PC-3 (cell line): ENCODE results near the gene POLRMT. TPM values are rescaled to one million over a fixed set of nuclear protein-coding genes. Genes with fewer than 3 reads are reported as not detected.

ENCODE experiments used
- ATAC-seq: fragments of 200-7000 bp; cut with Tn5 transposase; 2 replicates; pipeline ENCODE4 v1.9.1; 2020; ENCODE audit warnings: mild to moderate bottlenecking, moderate library complexity
- BruUV-seq: library from RNA; stranded (reverse); fragments of 400-500 nt; replicated peaks from 2 replicates; lab custom pipeline; 2021; lab: Mats Ljungman, UMichigan
- CTCF ChIA-PET: fragments of 300-600 bp; sonication (Branson Sonifier 250); formaldehyde crosslinking; loops from one replicate; lab custom pipeline; 2022; ENCODE audit warnings: antibody characterized with exemption; lab: Charles Lee
- POLR2A ChIA-PET: fragments of 300-600 bp; sonication (Branson Sonifier 250); formaldehyde crosslinking; loops from one replicate; lab custom pipeline; 2022; ENCODE audit warnings: antibody characterized with exemption; ENCODE audit not compliant: unreplicated experiment; lab: Charles Lee
- DNase-seq: peaks from one replicate; pipeline ENCODE4 v3.0.0-alpha.2; 2015
- H2AFZ ChIP-seq: fragments of 300-600 bp; sonication (generic); 2 replicates; pipeline ENCODE4 v1.6.0; 2016; ENCODE audit warnings: antibody characterized with exemption, low read length
- H3F3A ChIP-seq: fragments of 300-600 bp; sonication (generic); one replicate; pipeline ENCODE4 v1.6.0; 2017; ENCODE audit warnings: antibody characterized with exemption, low read length, control low read depth, mild to moderate bottlenecking; ENCODE audit not compliant: unreplicated experiment
- H3K27ac ChIP-seq: fragments of 300-600 bp; sonication (generic); 2 replicates; pipeline ENCODE4 v1.5.1; 2016; ENCODE audit warnings: mild to moderate bottlenecking, low read length
- H3K27me3 ChIP-seq: fragments of 300-600 bp; sonication (generic); 2 replicates; pipeline ENCODE4 v1.6.1; 2016; ENCODE audit warnings: low read length, mixed read lengths
- H3K36me3 ChIP-seq: fragments of 300-600 bp; sonication (generic); 2 replicates; pipeline ENCODE4 v1.6.1; 2016; ENCODE audit warnings: low read depth, mixed run types, low read length, mixed read lengths
- H3K4me1 ChIP-seq: fragments of 300-600 bp; sonication (generic); 2 replicates; pipeline ENCODE4 v1.5.1; 2016; ENCODE audit warnings: low read length; ENCODE audit not compliant: insufficient read depth
- H3K4me2 ChIP-seq: fragments of 300-600 bp; sonication (generic); 2 replicates; pipeline ENCODE4 v1.6.0; 2016; ENCODE audit warnings: low read length
- H3K4me3 ChIP-seq: fragments of 300-600 bp; sonication (generic); 2 replicates; pipeline ENCODE4 v1.5.1; 2016; ENCODE audit warnings: mild to moderate bottlenecking, low read length, mixed read lengths
- H3K79me2 ChIP-seq: fragments of 300-600 bp; sonication (generic); 2 replicates; pipeline ENCODE4 v1.6.1; 2017; ENCODE audit warnings: low read length, mixed read lengths
- H3K9ac ChIP-seq: fragments of 300-600 bp; sonication (generic); 2 replicates; pipeline ENCODE4 v1.6.0; 2016; ENCODE audit warnings: mild to moderate bottlenecking, low read length
- H3K9me2 ChIP-seq: fragments of 300-600 bp; sonication (generic); replicated peaks from 2 replicates; pipeline ENCODE4 v1.6.1; 2016; ENCODE audit warnings: mixed run types, low read length, mixed read lengths
- H3K9me3 ChIP-seq: fragments of 300-600 bp; sonication (generic); 2 replicates; pipeline ENCODE4 v1.6.1; 2016; ENCODE audit warnings: low read length, mixed read lengths
- H4K20me1 ChIP-seq: fragments of 300-600 bp; sonication (generic); 2 replicates; pipeline ENCODE4 v1.6.1; 2016; ENCODE audit warnings: low read length, mixed read lengths
- CTCF ChIP-seq: fragments of 300-600 bp; sonication (generic); conservative IDR thresholded peaks from 2 replicates; pipeline ENCODE4 v1.5.1; 2017; ENCODE audit warnings: antibody characterized with exemption, low read depth, mild to moderate bottlenecking, low read length
- EZH2 ChIP-seq: fragments of 300-600 bp; sonication (generic); IDR thresholded peaks from one replicate; pipeline ENCODE4 v1.6.1; 2017; ENCODE audit warnings: antibody characterized with exemption, mild to moderate bottlenecking, low read length; ENCODE audit not compliant: unreplicated experiment
- EZH2phosphoT487 ChIP-seq: fragments of 300-600 bp; sonication (generic); IDR thresholded peaks from 2 replicates; pipeline ENCODE4 v1.6.1; 2018; ENCODE audit warnings: mild to moderate bottlenecking, antibody characterized with exemption, low read length, borderline replicate concordance
- intact Hi-C: fragments of 100-400 bp; cut with micrococcal nuclease; formaldehyde crosslinking; loops from 2 replicates; pipeline ENCODE4 v1.9.0; 2023
- total RNA-seq: library from RNA; depleted of rRNA; stranded (reverse); fragments of >200 nt; gene quantifications from 2 replicates; pipeline ENCODE4 v1.2.3, GENCODE V29; 2014

Gene POLRMT
- total RNA-seq, 1 experiment from 2014 or later, result 60.5 TPM

GRCh38 chr19:618674-619285 lies 14.6 kb downstream of the POLRMT start:
- H3K36me3 ChIP-seq, result no peaks in the 10 kb centered on the region
- CTCF ChIA-PET, result no interaction called here
- no peak for TF ChIP-seq CTCF
- no peak for TF ChIP-seq EZH2
- no peak for TF ChIP-seq EZH2phosphoT487
- H3K4me3 ChIP-seq, result no peak overlapping the region
- H3K9ac ChIP-seq, result no peak overlapping the region
- no TSS peak for BruUV-seq
- DNase-seq (no peak), ATAC-seq (no peak)
- H3K79me2 ChIP-seq, result no peaks in the 10 kb centered on the region
- no peaks in the 10 kb centered on the region for H3K9me3 ChIP-seq
- no peak overlapping the region for H2AFZ ChIP-seq
- H3K27ac ChIP-seq, result no peak overlapping the region
- no peaks in the 10 kb centered on the region for H3F3A ChIP-seq
- POLR2A ChIA-PET, result no interaction called here
- no peaks in the 10 kb centered on the region for H4K20me1 ChIP-seq
- intact Hi-C loops, result no loop called here
- H3K4me1 ChIP-seq, result no peaks in the 10 kb centered on the region
- no peaks in the 10 kb centered on the region for H3K27me3 ChIP-seq
- no peaks in the 10 kb centered on the region for H3K9me2 ChIP-seq
- no peak overlapping the region for H3K4me2 ChIP-seq

- Histone ChIP-seq H3K9me3 (no peaks in the 10 kb centered on the region), H3K9me2 (no peaks in the 10 kb centered on the region), H3K4me2 (no peak overlapping the region), H3K36me3 (no peaks in the 10 kb centered on the region), H3K4me3 (no peak overlapping the region), H3K4me1 (no peaks in the 10 kb centered on the region), H3K9ac (no peak overlapping the region), H2AFZ (no peak overlapping the region), H4K20me1 (no peaks in the 10 kb centered on the region), H3K79me2 (no peaks in the 10 kb centered on the region), H3K27ac (no peak overlapping the region), H3F3A (no peaks in the 10 kb centered on the region), H3K27me3 (no peaks in the 10 kb centered on the region)
- TF ChIP-seq EZH2phosphoT487 (no peak), CTCF (no peak), EZH2 (no peak)
- no peak for DNase-seq
- BruUV-seq, result no TSS peak
- ChIA-PET CTCF (no interaction called here), POLR2A (no interaction called here)
- ATAC-seq, result no peak
- intact Hi-C loops, result no loop called here
Observed at GRCh38 chr19:618247-618619, 15.1 kb downstream of the POLRMT start.

GRCh38 chr19:617551-618246 lies 15.6 kb downstream of the POLRMT start:
- ATAC-seq (no peak), DNase-seq (no peak)
- H3K4me2 ChIP-seq, result no peak overlapping the region
- no peak overlapping the region for H3K4me3 ChIP-seq
- no peaks in the 10 kb centered on the region for H3F3A ChIP-seq
- no peaks in the 10 kb centered on the region for H3K79me2 ChIP-seq
- no peaks in the 10 kb centered on the region for H3K27me3 ChIP-seq
- H4K20me1 ChIP-seq, result no peaks in the 10 kb centered on the region
- no peak overlapping the region for H3K9ac ChIP-seq
- no peak overlapping the region for H2AFZ ChIP-seq
- H3K9me3 ChIP-seq, result no peaks in the 10 kb centered on the region
- H3K36me3 ChIP-seq, result no peaks in the 10 kb centered on the region; the same call in 1 of the 2 replicates
- no peaks in the 10 kb centered on the region for H3K9me2 ChIP-seq
- no TSS peak for BruUV-seq
- TF ChIP-seq EZH2phosphoT487 (no peak), EZH2 (no peak), CTCF (no peak)
- no peak overlapping the region for H3K27ac ChIP-seq
- ChIA-PET POLR2A (no interaction called here), CTCF (no interaction called here)
- intact Hi-C loops, result no loop called here
- no peaks in the 10 kb centered on the region for H3K4me1 ChIP-seq
